HG02623 (cell line): ENCODE results near the gene ZBTB42.

Experiments used
- ATAC-seq: cut with Tn5 transposase; IDR thresholded peaks from one replicate; pipeline ENCODE4 v1.9.1; 2021; ENCODE audit warnings: moderate library complexity; ENCODE audit not compliant: unreplicated experiment

Gene ZBTB42

GRCh38 chr14:104782086-104782807, 18.7 kb upstream of the ZBTB42 start:
- ATAC-seq = no peak

- no peak for ATAC-seq
Observed at GRCh38 chr14:104782808-104783139, 18.1 kb upstream of the ZBTB42 start.

GRCh38 chr14:104783484-104784217, 17.2 kb upstream of the ZBTB42 start:
- ATAC-seq = no peak

- ATAC-seq = no peak
Observed at GRCh38 chr14:104784218-104784568, 16.7 kb upstream of the ZBTB42 start.

- no peak for ATAC-seq
Observed at GRCh38 chr14:104784846-104785707, 15.8 kb upstream of the ZBTB42 start.

GRCh38 chr14:104785708-104786080, 15.2 kb upstream of the ZBTB42 start:
- ATAC-seq = no peak

GRCh38 chr14:104786091-104786586, 14.8 kb upstream of the ZBTB42 start:
- no peak for ATAC-seq

GRCh38 chr14:104786726-104787675, 13.9 kb upstream of the ZBTB42 start:
- ATAC-seq = no peak

GRCh38 chr14:104787736-104788135, 13.2 kb upstream of the ZBTB42 start:
- ATAC-seq = no peak

GRCh38 chr14:104788161-104788818, 12.6 kb upstream of the ZBTB42 start:
- ATAC-seq = no peak

GRCh38 chr14:104788873-104789663, 11.8 kb upstream of the ZBTB42 start:
- ATAC-seq = no peak

GRCh38 chr14:104789752-104790743, 10.9 kb upstream of the ZBTB42 start:
- ATAC-seq = no peak

GRCh38 chr14:104791425-104791824, 9.5 kb upstream of the ZBTB42 start:
- no peak for ATAC-seq

- ATAC-seq = no peak
Observed at GRCh38 chr14:104792101-104792884, 8.6 kb upstream of the ZBTB42 start.

GRCh38 chr14:104792945-104793702, 7.8 kb upstream of the ZBTB42 start:
- ATAC-seq = no peak

GRCh38 chr14:104793703-104793959, 7.3 kb upstream of the ZBTB42 start:
- ATAC-seq = no peak

- ATAC-seq = no peak
Observed at GRCh38 chr14:104794099-104794498, 6.8 kb upstream of the ZBTB42 start.
